Duodenal mucosa (tissue), 2 donors: ENCODE data around the gene PLCB4.

ENCODE experiments used
- H3K27ac ChIP-seq: one replicate; pipeline ENCODE4 v1.7.0; 2013; ENCODE audit warnings: low read depth, low read length
- H3K27me3 ChIP-seq, 2 donors: one replicate each; pipeline ENCODE4 v1.7.0; 2013; ENCODE audit warnings: low read length in 2 of 2, control low read depth in 1 of 2; ENCODE audit not compliant: insufficient read depth in 2 of 2, control insufficient read depth in 1 of 2
- H3K36me3 ChIP-seq, 2 donors: one replicate each; pipeline ENCODE4 v1.7.0; 2013; ENCODE audit warnings: low read length in 2 of 2, control low read depth in 1 of 2; ENCODE audit not compliant: insufficient read depth in 2 of 2, control insufficient read depth in 1 of 2
- H3K4me1 ChIP-seq, 2 donors: one replicate each; pipeline ENCODE4 v1.7.0; 2013; ENCODE audit warnings: low read length in 2 of 2, control low read depth in 1 of 2; ENCODE audit not compliant: insufficient read depth in 2 of 2, control insufficient read depth in 1 of 2
- H3K4me3 ChIP-seq, 2 donors: one replicate each; pipeline ENCODE4 v1.7.0; 2013; ENCODE audit warnings: low read length in 2 of 2, low read depth in 1 of 2
- H3K9ac ChIP-seq, 2 donors: one replicate each; pipeline ENCODE4 v1.7.0; 2013; ENCODE audit warnings: low read length in 2 of 2, low read depth in 1 of 2
- H3K9me3 ChIP-seq, 2 donors: one replicate each; pipeline ENCODE4 v1.7.0; 2013; ENCODE audit warnings: low read length in 2 of 2, control low read depth in 1 of 2; ENCODE audit not compliant: control insufficient read depth in 1 of 2

The PLCB4 gene

DNA sequence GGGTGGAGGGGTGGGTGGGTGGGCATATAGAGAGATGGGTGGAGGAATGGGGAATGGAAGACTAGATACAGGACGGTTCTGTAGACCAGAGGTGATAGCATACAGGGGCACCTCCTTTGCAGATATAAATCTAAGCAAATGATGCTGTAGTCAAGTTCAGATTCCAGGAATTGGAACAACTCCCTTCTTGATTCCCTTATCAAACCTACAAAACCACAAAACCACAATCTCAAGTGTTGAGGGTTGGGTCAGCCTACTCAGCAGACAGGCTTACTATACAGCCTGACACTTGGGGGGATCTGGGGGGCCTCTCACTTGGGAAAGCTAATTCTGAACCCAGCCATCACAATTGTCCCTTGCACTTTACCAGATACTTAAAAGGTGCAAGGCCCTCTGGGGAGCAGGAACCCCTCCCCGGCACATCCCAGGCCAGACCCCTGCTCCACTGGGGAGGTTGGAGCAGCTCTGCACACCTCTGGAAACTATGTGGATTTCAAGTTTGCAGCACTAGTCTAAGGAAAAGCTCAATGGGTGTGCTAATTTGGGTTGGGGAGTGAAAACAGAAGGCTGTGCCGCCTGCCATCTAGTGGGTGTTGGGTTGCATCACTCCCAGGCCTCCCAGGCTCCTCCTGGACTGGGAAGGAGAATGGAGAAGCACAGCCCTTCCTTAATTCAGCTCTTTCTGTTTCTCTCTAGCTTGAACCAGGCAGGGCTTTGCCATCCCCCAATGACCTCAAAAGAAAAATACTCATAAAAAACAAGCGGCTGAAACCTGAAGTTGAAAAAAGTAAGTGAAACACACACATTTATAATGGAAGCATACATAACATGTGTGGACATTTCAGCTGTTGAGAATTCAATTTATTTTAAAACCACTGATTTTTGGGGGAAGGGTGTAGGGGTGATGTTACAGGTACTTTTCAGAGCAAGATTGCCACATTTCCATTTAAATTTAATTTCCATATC is 324.3 kb downstream of the PLCB4 start:
- Histone ChIP-seq H3K4me3 (no peak overlapping the region), H3K9ac (no peak overlapping the region), H3K27ac (no peak overlapping the region), H3K4me1 (peaks cover 32 to 46% of the 10 kb centered on the region in 2 donors), H3K27me3 (no peaks in the 10 kb centered on the region), H3K9me3 (no peaks in the 10 kb centered on the region), H3K36me3 (no peaks in the 10 kb centered on the region)

DNA sequence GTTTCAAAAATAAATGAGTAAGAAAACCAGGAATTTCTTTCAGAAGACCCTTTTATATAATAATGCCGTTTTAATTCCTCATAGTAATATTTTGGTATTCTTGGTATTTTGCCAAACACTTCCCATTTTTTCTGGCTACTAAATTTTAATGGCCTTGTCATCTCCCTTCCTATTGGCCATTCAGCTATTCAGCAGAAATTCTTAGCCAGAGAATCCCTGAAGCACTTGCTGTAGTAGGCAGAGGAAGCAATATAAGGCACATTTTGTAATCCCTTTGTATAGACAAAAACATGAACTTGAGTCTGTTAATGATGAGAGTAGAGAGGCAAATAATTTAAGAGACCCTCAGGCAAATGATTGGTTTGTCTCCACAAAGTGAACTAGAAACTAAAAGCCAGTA is 327.1 kb downstream of the PLCB4 start:
- Histone ChIP-seq H3K4me3 (no peak overlapping the region), H3K9ac (no peak overlapping the region), H3K9me3 (no peaks in the 10 kb centered on the region), H3K27me3 (no peaks in the 10 kb centered on the region), H3K4me1 (peaks cover 11 to 22% of the 10 kb centered on the region in 2 donors), H3K27ac (no peak overlapping the region), H3K36me3 (no peaks in the 10 kb centered on the region)

DNA sequence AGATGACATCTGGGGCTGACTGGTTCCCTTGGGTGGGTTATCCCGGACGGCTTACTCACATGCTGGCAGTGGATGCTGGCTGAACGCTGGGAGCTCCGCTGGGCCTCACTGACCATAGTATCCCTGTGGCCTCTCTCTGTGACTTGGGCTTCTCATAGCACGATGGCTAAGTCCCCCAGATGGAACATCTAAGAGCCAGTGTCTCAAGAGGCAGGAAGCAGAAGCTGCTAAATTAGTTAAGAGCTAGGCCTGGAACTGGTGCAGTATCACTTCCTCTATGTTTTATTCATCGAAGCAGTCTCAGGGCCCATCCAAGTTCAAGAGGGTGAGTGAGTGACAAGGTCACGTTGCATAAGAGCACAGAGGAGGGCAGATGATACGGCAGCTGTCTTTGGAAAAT is 329.0 kb downstream of the PLCB4 start:
- no peaks in the 10 kb centered on the region for H3K9me3 ChIP-seq
- H3K9ac ChIP-seq: no peak overlapping the region
- no peaks in the 10 kb centered on the region for H3K27me3 ChIP-seq
- H3K27ac ChIP-seq: no peak overlapping the region
- no peaks in the 10 kb centered on the region for H3K36me3 ChIP-seq
- no peak overlapping the region for H3K4me3 ChIP-seq
- H3K4me1 ChIP-seq: peaks cover 0 to 6% of the 10 kb centered on the region in 2 donors

GRCh38 chr20:9398882-9399281 is 330.0 kb downstream of the PLCB4 start:
- no peaks in the 10 kb centered on the region for H3K9me3 ChIP-seq
- H3K27me3 ChIP-seq: no peaks in the 10 kb centered on the region
- H3K4me3 ChIP-seq: no peak overlapping the region
- H3K4me1 ChIP-seq: no peaks in the 10 kb centered on the region
- H3K9ac ChIP-seq: no peak overlapping the region
- H3K36me3 ChIP-seq: no peaks in the 10 kb centered on the region
- H3K27ac ChIP-seq: no peak overlapping the region

GRCh38 chr20:9399322-9399721 is 330.4 kb downstream of the PLCB4 start:
- Histone ChIP-seq H3K9ac (no peak overlapping the region), H3K4me1 (no peaks in the 10 kb centered on the region), H3K27me3 (no peaks in the 10 kb centered on the region), H3K36me3 (no peaks in the 10 kb centered on the region), H3K4me3 (no peak overlapping the region), H3K9me3 (no peaks in the 10 kb centered on the region), H3K27ac (no peak overlapping the region)

- Histone ChIP-seq H3K9me3 (no peaks in the 10 kb centered on the region), H3K9ac (no peak overlapping the region), H3K4me1 (no peaks in the 10 kb centered on the region), H3K27me3 (no peaks in the 10 kb centered on the region), H3K36me3 (no peaks in the 10 kb centered on the region), H3K4me3 (no peak overlapping the region), H3K27ac (no peak overlapping the region)
Measured at GRCh38 chr20:9400171-9401025, 331.5 kb downstream of the PLCB4 start.

GRCh38 chr20:9401371-9401770 is 332.5 kb downstream of the PLCB4 start:
- Histone ChIP-seq H3K9me3 (no peaks in the 10 kb centered on the region), H3K4me1 (no peaks in the 10 kb centered on the region), H3K9ac (no peak overlapping the region), H3K27me3 (no peaks in the 10 kb centered on the region), H3K4me3 (no peak overlapping the region), H3K27ac (no peak overlapping the region), H3K36me3 (no peaks in the 10 kb centered on the region)

DNA sequence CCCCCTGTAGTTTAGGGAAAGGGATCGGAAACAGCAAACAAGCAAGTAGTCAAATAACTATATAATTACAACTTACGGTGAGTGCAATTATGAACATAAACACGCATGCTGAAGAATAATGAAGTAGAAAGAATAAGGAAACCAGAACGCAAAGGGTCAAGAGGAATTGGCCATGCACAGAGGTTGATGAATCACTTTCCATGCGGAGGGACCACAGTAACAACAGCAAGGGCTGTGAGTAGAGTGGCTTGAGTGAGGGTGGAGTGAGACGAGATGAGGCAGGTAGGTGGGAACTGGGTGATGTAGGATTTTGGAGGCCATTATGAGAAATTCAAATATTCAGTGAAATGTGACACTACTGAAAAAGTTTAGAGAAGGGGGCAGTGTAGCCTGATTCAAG is 333.3 kb downstream of the PLCB4 start:
- H3K27ac ChIP-seq: no peak overlapping the region
- H3K36me3 ChIP-seq: no peaks in the 10 kb centered on the region
- H3K4me3 ChIP-seq: no peak overlapping the region
- no peaks in the 10 kb centered on the region for H3K4me1 ChIP-seq
- H3K27me3 ChIP-seq: no peaks in the 10 kb centered on the region
- no peak overlapping the region for H3K9ac ChIP-seq
- no peaks in the 10 kb centered on the region for H3K9me3 ChIP-seq

GRCh38 chr20:9402546-9402945 is 333.7 kb downstream of the PLCB4 start:
- no peaks in the 10 kb centered on the region for H3K4me1 ChIP-seq
- H3K27me3 ChIP-seq: no peaks in the 10 kb centered on the region
- no peaks in the 10 kb centered on the region for H3K9me3 ChIP-seq
- no peaks in the 10 kb centered on the region for H3K36me3 ChIP-seq
- no peak overlapping the region for H3K4me3 ChIP-seq
- H3K9ac ChIP-seq: no peak overlapping the region
- H3K27ac ChIP-seq: no peak overlapping the region

GRCh38 chr20:9403448-9403847 is 334.6 kb downstream of the PLCB4 start:
- Histone ChIP-seq H3K9ac (no peak overlapping the region), H3K4me1 (no peaks in the 10 kb centered on the region), H3K36me3 (no peaks in the 10 kb centered on the region), H3K27me3 (no peaks in the 10 kb centered on the region), H3K4me3 (no peak overlapping the region), H3K9me3 (no peaks in the 10 kb centered on the region), H3K27ac (no peak overlapping the region)
